Lower lobe of right lung (tissue), 2 donors: Measurements from ENCODE around the gene CBFA2T2. TPM values are rescaled to one million over a fixed set of nuclear protein-coding genes. Genes with fewer than 3 reads are reported as not detected.
"Not testable (repeated sequence)": the region's sequence is repeated elsewhere in the genome, so short reads cannot be mapped to it uniquely, and the experiment has no call there.

Experiments used
- ATAC-seq, 2 donors: fragments of 200-7000 bp; cut with Tn5 transposase; one replicate each; pipeline ENCODE4 v1.9.1; 2020 to 2022; ENCODE audit warnings: mild to moderate bottlenecking in 2 of 2, moderate library complexity in 2 of 2
- DNase-seq: peaks from one replicate; pipeline ENCODE4 v3.0.0-alpha.2; 2020
- H3K27ac ChIP-seq: fragments of 200-600 bp; one replicate; pipeline ENCODE4 v1.8.0; 2022
- H3K27me3 ChIP-seq: fragments of 200-600 bp; one replicate; pipeline ENCODE4 v1.8.0; 2022; ENCODE audit warnings: low read depth
- H3K36me3 ChIP-seq: fragments of 200-600 bp; one replicate; pipeline ENCODE4 v1.8.0; 2022; ENCODE audit warnings: mild to moderate bottlenecking
- H3K4me1 ChIP-seq: fragments of 200-600 bp; one replicate; pipeline ENCODE4 v1.8.0; 2022
- H3K4me3 ChIP-seq: fragments of 200-600 bp; one replicate; pipeline ENCODE4 v1.8.0; 2022; ENCODE audit warnings: mild to moderate bottlenecking
- H3K9me3 ChIP-seq: fragments of 200-600 bp; one replicate; pipeline ENCODE4 v1.8.0; 2022
- intact Hi-C: fragments of 100-400 bp; cut with DNase I; formaldehyde crosslinking; loops from one replicate; pipeline ENCODE4 v1.11.0; 2022
- total RNA-seq: library from RNA; stranded (reverse); fragmentation: NEBNext Ultra II Directional; extraction: Animal tissue kit (Norgen Biotek cat#: 25700); gene quantifications from one replicate; pipeline ENCODE4 v1.2.1, GENCODE V29; 2021
- TF ChIP-seq, protein P1 (sequence below): fragments of 200-600 bp; IDR thresholded peaks from one replicate; pipeline ENCODE4 v1.8.0; 2022; ENCODE audit warnings: antibody characterized with exemption, mild to moderate bottlenecking
- donor health status: DM: no; HTN: yes; CAD: no; lungs with severe emphysema.

CBFA2T2 gene
- total RNA-seq, 1 donor from 2014 or later = 18.2 TPM

DNA sequence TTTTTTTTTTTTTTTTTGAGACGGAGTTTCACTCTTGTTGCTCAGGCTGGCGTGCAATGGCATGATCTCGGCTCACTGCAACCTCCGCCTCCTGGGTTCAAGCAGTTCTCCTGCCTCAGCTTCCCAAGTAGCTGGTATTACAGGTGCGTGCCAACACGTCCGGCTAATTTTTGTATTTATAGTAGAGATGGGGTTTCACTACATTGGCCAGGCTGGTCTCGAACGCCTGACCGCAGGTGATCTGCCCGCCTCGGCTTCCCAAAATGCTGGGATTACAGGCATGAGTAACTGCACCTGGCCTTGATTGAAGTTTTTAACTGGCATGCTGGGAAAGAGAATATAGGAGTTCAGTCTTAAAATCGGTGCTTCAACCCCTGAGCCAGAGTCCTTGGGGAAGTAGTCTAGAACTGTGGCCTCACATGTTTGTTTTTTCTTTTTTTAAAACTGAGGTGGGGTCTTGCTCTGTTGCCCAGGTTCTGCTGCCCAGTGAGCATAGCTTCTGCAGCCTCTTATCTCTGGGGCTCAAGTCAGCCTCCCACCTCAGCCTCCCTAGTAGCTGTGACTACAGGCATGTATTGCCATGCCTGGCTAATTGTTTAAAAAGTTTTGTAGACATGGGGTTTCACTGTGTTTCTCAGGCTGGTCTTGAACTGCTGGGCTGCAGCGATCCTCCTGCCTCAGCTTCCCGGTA, 3.3 kb downstream of the CBFA2T2 start:
- no peaks in the 10 kb centered on the region for H3K36me3 ChIP-seq
- H3K27me3 ChIP-seq = no peaks in the 10 kb centered on the region
- H3K27ac ChIP-seq = no peak overlapping the region
- TF ChIP-seq, protein P1, sequence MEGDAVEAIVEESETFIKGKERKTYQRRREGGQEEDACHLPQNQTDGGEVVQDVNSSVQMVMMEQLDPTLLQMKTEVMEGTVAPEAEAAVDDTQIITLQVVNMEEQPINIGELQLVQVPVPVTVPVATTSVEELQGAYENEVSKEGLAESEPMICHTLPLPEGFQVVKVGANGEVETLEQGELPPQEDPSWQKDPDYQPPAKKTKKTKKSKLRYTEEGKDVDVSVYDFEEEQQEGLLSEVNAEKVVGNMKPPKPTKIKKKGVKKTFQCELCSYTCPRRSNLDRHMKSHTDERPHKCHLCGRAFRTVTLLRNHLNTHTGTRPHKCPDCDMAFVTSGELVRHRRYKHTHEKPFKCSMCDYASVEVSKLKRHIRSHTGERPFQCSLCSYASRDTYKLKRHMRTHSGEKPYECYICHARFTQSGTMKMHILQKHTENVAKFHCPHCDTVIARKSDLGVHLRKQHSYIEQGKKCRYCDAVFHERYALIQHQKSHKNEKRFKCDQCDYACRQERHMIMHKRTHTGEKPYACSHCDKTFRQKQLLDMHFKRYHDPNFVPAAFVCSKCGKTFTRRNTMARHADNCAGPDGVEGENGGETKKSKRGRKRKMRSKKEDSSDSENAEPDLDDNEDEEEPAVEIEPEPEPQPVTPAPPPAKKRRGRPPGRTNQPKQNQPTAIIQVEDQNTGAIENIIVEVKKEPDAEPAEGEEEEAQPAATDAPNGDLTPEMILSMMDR = no peak
- no peak for ATAC-seq
- H3K4me1 ChIP-seq = peaks cover 20% of the 10 kb centered on the region
- intact Hi-C loops = no loop called here
- no peak for DNase-seq
- H3K4me3 ChIP-seq = no peak overlapping the region
- no peaks in the 10 kb centered on the region for H3K9me3 ChIP-seq

DNA sequence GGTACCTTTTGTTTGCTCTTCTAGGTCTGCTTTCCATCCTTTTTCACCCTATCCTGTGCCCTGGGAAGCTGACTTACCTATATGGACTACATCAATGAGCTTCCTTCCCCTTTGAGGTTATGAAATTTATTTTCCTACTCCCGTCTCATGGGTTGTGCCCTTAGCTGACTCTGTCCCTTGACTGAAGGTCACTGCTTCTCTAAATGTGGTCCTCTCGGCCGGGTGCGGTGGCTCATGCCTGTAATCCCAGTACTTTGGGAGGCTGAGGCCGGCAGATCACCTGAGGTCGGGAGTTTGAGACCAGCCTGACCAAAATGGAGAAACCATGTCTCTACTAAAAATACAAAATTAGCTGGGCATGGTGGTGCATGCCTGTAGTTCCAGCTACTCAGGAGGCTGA, 6.9 kb downstream of the CBFA2T2 start:
- H3K9me3 ChIP-seq, H3K27ac ChIP-seq, ATAC-seq, intact Hi-C loops, H3K4me1 ChIP-seq, H3K27me3 ChIP-seq, H3K36me3 ChIP-seq, DNase-seq, H3K4me3 ChIP-seq: not testable (repeated sequence)

DNA sequence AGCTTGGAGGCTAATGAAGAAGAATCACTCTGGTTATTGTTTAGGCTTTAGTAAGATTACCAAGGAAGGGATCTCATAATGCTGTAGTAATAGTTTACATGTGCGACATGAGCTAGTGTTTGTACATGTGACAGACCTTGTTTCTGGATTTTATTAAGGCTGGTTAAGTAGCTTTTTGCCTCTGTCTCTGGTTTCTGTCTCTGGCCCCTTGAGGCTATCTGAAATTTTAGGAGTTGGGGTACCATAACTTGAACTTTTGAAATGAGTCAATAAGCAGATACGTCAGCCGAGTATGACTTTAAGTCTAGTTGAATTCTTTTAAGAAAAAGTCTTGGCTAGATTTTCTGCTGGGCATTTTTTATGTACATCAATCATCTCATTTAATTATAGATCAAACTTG, 9.5 kb downstream of the CBFA2T2 start:
- ATAC-seq (no peak), DNase-seq (no peak)
- Histone ChIP-seq H3K27ac (no peak overlapping the region), H3K9me3 (no peaks in the 10 kb centered on the region), H3K4me1 (no peaks in the 10 kb centered on the region), H3K27me3 (no peaks in the 10 kb centered on the region), H3K4me3 (no peak overlapping the region), H3K36me3 (no peaks in the 10 kb centered on the region)
- TF ChIP-seq, protein P1 = no peak
- intact Hi-C loops = no loop called here

DNA sequence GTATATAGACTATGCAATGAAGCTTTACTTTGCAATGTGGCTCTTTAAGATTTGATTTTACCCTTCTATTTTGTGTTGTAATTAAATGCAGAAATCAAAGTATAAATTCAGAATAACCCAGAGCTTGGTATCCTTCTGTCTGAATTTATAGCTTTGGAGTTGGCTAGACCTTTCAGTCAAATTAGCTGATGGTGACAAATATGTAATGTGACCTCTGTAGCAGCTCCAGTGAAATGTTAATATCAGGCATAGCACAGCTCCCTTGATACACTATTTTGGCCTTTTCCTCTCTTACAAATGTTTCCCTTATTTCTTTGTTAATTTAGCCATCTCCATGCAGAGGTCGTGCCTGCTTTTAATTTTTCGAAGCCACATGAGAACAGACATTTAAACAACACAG, 11.1 kb downstream of the CBFA2T2 start:
- Histone ChIP-seq H3K9me3 (no peaks in the 10 kb centered on the region), H3K4me3 (no peak overlapping the region), H3K4me1 (no peaks in the 10 kb centered on the region), H3K36me3 (no peaks in the 10 kb centered on the region), H3K27me3 (no peaks in the 10 kb centered on the region), H3K27ac (no peak overlapping the region)
- TF ChIP-seq, protein P1 = no peak
- no peak for ATAC-seq
- intact Hi-C loops = no loop called here
- DNase-seq = no peak

DNA sequence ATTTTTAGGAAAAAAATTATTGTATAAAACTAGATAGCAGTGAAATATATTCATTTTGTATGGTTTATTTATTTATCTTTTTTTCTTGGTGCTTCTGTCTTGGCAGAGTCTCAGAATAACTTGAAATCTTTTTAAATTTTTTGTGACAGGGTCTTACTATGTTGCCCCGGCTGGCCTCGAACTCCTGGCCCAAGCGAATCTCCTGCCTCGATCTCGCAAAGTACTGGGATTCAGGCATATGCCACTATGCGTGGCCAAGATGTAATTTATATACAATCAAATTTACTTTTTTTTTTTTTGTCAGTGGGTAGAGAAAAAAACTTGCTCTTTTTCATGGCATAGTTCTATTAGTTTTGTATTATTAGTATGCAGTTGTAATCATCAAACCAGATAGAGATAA, 13.7 kb downstream of the CBFA2T2 start:
- Histone ChIP-seq H3K27me3 (no peaks in the 10 kb centered on the region), H3K9me3 (no peaks in the 10 kb centered on the region), H3K4me1 (no peaks in the 10 kb centered on the region), H3K36me3 (no peaks in the 10 kb centered on the region), H3K27ac (no peak overlapping the region), H3K4me3 (no peak overlapping the region)
- intact Hi-C loops = no loop called here
- ATAC-seq (no peak), DNase-seq (no peak)
- TF ChIP-seq, protein P1 = no peak

DNA sequence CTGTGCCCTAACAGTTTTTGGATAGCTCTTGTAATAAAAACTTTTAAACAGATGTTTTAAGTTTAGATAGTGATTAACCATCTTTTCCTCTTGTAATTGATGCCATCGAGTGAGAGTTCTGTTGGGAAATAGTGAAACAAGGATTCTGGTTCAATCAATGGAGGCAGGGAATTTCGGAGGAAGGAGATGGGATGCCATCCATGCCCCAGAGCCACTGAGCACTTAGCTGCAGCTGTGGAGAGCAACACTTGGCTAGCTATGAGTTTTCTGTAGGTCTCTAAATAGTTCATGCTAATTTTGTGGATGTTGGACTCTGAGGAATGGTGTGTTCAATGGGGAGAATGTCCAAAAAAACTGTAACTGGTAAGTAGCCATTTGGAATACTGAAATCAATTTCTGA, 16.7 kb downstream of the CBFA2T2 start:
- Histone ChIP-seq H3K27ac (no peak overlapping the region), H3K4me3 (no peak overlapping the region), H3K4me1 (no peaks in the 10 kb centered on the region), H3K27me3 (no peaks in the 10 kb centered on the region), H3K36me3 (no peaks in the 10 kb centered on the region), H3K9me3 (no peaks in the 10 kb centered on the region)
- ATAC-seq = no peak
- no peak for DNase-seq
- intact Hi-C loops = no loop called here
- TF ChIP-seq, protein P1 = no peak
